ENCODE data around the gene PPP2R5B. TPM values are rescaled to one million over a fixed set of nuclear protein-coding genes. Genes with fewer than 3 reads are reported as not detected.

The PPP2R5B gene
- total RNA-seq, 1 donor from 2014 or later: 15.9 TPM

DNA sequence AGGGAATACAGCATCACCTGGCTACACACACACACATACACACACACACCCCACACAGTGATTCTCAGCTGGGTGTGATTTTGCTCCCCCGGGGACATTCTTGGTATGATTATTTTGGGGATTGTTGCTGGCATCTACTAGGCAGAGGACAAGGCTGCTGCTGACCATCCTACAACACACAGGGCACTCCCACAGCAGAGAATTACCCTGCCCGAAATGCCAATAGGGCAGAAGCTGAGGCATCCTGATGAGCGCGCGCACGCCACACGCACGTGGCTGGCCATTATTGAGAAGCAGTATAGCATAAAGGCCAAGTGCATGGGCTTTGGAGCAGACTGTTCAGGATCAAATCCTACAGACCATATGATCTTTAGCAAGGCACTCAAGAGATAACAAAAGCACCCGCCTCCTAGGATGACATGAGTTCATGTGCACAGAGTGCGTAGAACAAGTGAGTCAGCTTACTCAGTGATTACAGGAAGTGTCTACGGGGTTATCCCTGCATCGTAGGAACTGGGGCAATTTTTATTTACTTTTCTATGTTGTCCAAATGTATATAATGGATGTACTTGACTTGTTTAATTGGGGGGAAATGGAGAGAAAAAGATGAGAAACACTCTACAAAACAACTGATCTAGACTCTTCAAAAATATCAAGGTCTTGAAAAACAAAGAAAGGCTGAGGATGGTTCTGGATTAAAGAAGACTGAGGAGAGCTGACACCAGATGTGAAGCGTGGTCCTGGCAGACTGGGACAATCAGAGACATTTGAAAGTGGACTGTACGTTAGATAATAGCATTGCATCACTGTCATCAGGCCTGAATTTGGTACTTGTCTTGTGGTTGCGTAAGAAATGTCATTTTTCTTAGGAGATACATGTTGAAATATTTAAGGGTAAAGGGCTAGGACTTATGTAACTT, 38.9 kb upstream of the PPP2R5B start:
- peaks cover 21% of the 10 kb centered on the region for H3K4me1 Mint-ChIP-seq (ENCODE audit: low read depth)
- DNase-seq (ENCODE audit: low spot score, unreplicated experiment): no peak
- no peak overlapping the region for H3K27ac Mint-ChIP-seq
- peaks cover 3% of the 10 kb centered on the region for H3K27me3 Mint-ChIP-seq
- H3K36me3 Mint-ChIP-seq (ENCODE audit: insufficient read depth): no peaks in the 10 kb centered on the region
- no peak overlapping the region for H3K4me3 Mint-ChIP-seq (ENCODE audit: low read depth)
- H3K9me3 Mint-ChIP-seq (ENCODE audit: low read depth): no peaks in the 10 kb centered on the region
- TF ChIP-seq, protein P1, sequence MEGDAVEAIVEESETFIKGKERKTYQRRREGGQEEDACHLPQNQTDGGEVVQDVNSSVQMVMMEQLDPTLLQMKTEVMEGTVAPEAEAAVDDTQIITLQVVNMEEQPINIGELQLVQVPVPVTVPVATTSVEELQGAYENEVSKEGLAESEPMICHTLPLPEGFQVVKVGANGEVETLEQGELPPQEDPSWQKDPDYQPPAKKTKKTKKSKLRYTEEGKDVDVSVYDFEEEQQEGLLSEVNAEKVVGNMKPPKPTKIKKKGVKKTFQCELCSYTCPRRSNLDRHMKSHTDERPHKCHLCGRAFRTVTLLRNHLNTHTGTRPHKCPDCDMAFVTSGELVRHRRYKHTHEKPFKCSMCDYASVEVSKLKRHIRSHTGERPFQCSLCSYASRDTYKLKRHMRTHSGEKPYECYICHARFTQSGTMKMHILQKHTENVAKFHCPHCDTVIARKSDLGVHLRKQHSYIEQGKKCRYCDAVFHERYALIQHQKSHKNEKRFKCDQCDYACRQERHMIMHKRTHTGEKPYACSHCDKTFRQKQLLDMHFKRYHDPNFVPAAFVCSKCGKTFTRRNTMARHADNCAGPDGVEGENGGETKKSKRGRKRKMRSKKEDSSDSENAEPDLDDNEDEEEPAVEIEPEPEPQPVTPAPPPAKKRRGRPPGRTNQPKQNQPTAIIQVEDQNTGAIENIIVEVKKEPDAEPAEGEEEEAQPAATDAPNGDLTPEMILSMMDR (IDR thresholded peaks at IDR 0.05; ENCODE audit: unreplicated experiment): no peak

DNA sequence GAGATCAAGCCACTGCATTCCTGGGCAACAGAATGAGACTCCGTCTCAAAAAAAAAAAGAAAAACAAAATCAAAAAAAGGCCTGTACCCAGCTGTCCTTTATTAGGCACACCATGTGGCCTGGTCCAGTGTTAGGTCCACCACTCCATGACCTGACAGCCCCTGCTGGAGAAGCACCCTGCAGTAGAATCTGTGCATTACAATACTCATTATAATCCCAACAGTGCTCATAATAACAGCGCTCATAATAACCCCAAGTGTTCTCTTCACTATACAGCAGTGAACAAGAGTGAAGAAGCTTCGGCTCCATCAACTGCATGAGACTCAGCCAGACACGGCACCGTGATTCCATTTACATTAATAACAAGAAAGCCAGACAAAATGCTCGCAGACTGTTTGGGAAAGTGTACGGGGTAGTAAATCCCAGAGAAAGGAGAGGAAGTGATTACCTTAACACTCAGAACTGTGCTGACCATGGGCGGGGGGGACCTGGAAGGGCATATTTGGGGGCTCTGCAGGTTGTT, 37.2 kb upstream of the PPP2R5B start:
- Mint-ChIP-seq H3K9me3 (ENCODE audit: low read depth) (no peaks in the 10 kb centered on the region), H3K27me3 (peaks cover 3% of the 10 kb centered on the region), H3K36me3 (ENCODE audit: insufficient read depth) (no peaks in the 10 kb centered on the region), H3K27ac (no peak overlapping the region), H3K4me3 (ENCODE audit: low read depth) (no peak overlapping the region), H3K4me1 (ENCODE audit: low read depth) (peaks cover 32% of the 10 kb centered on the region)
- TF ChIP-seq, protein P1 (IDR thresholded peaks at IDR 0.05; ENCODE audit: unreplicated experiment): no peak
- DNase-seq (ENCODE audit: low spot score, unreplicated experiment): no peak

DNA sequence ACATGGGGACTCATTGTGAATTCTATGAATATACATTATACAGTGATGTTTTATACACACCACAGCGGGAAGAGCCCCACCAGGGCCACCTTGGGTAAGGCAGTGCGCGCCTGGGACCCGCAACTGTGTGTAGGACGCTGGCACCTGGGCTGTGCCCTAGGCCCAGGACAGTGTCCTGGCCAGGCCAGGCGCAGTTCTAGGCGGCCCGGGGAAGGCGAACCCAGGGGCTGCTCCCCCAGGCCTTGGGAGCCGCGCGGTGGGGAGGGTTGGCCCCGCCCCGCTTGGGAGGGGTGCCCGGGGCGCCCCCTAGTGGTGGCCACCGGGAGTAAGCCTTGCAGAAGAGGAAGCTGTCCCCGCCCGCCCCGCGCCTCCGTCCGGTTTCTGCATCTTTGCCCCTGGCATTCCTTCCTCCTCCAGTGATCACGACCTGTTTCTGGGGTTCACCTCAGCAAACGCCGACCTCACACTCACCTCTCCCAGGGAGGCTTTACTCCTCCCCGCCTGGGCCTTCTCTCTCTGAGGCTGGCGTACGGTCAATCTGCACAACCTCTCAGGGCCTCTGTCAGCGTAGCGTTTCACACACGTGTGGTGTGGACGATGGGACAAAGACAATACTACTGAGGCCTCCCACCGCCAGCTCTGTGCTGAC, 36.6 kb upstream of the PPP2R5B start:
- peak overlapping the region; percentile 64 for H3K4me3 Mint-ChIP-seq (ENCODE audit: low read depth)
- peaks cover 3% of the 10 kb centered on the region for H3K27me3 Mint-ChIP-seq
- H3K36me3 Mint-ChIP-seq (ENCODE audit: insufficient read depth): no peaks in the 10 kb centered on the region
- TF ChIP-seq, protein P1 (IDR thresholded peaks at IDR 0.05; ENCODE audit: unreplicated experiment): peak; percentile 99
- no peaks in the 10 kb centered on the region for H3K9me3 Mint-ChIP-seq (ENCODE audit: low read depth)
- H3K4me1 Mint-ChIP-seq (ENCODE audit: low read depth): peaks cover 36% of the 10 kb centered on the region
- peak overlapping the region; percentile 7 for H3K27ac Mint-ChIP-seq
- peak; percentile 78 for DNase-seq (ENCODE audit: low spot score, unreplicated experiment)

DNA sequence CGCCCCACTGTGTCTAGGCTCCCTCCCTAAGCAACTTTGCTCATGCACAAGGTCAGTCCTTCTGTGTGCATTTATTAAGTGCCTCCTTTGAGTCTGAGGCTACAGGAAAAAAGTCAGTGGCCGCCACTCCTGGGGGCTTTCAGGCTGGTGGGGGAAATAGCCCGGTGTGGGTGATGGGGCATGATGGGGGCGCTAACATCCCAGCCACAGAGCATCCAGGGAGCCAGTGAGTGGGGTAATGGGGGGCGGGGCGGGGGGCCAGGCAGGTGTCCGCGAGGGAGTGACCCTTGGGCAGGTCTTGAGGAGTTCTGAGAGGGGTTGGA, 36.1 kb upstream of the PPP2R5B start:
- no peaks in the 10 kb centered on the region for H3K9me3 Mint-ChIP-seq (ENCODE audit: low read depth)
- no peak for DNase-seq (ENCODE audit: low spot score, unreplicated experiment)
- no peaks in the 10 kb centered on the region for H3K36me3 Mint-ChIP-seq (ENCODE audit: insufficient read depth)
- peaks cover 3% of the 10 kb centered on the region for H3K27me3 Mint-ChIP-seq
- H3K4me1 Mint-ChIP-seq (ENCODE audit: low read depth): peaks cover 36% of the 10 kb centered on the region
- H3K27ac Mint-ChIP-seq: peak overlapping the region; percentile 7
- TF ChIP-seq, protein P1 (IDR thresholded peaks at IDR 0.05; ENCODE audit: unreplicated experiment): no peak
- H3K4me3 Mint-ChIP-seq (ENCODE audit: low read depth): no peak overlapping the region

DNA sequence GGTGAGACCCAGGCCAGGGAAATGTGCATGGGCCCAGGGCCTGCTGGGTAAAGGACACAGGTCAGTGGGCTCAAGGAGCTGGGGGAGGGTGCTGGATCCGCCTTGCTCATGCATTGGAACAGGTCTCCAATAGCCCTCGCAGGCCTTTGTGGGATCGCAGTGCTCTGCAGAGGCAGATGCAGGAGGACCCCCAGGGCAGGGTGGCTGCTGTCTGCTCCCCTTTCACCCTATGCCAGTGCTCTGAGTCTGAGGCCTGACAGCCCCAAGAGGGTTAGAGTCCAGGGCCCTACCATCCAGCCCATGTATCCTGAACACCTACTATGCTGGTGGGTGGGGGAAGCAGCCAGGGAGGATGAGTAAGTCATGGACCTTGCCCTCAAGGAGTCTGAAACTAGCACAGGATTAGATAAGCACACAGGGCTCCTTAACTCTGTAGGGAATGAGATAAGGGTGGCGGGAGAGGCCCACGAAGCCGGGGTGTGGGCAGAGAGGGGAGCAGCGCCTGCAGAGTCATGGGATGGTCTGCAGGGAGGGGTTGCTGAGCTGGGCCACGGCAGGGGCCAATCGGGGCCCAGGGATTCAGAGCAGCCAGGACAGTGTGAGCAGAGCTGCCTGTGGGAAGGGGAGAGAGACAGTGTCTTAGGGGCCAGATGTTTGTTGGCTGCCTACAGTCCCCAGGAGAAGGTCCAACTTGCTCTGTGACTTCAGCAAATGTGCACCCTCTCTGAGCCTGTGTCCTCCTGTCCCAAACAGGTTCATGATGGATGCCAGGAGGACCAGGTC, 35.6 kb upstream of the PPP2R5B start:
- H3K27ac Mint-ChIP-seq: peak overlapping the region; percentile 90
- no peak for DNase-seq (ENCODE audit: low spot score, unreplicated experiment)

More for the DNA sequence above, 35.6 kb upstream of the PPP2R5B start:
- H3K9me3 Mint-ChIP-seq (ENCODE audit: low read depth): no peaks in the 10 kb centered on the region
- TF ChIP-seq, protein P1 (IDR thresholded peaks at IDR 0.05; ENCODE audit: unreplicated experiment): no peak
- H3K4me3 Mint-ChIP-seq (ENCODE audit: low read depth): peak overlapping the region; percentile 51
- H3K27me3 Mint-ChIP-seq: peaks cover 3% of the 10 kb centered on the region
- H3K4me1 Mint-ChIP-seq (ENCODE audit: low read depth): peaks cover 42% of the 10 kb centered on the region
- no peaks in the 10 kb centered on the region for H3K36me3 Mint-ChIP-seq (ENCODE audit: insufficient read depth)

All from progenitor cell of endocrine pancreas (in vitro differentiated cells).